ENCODE measurements around the gene RGS8. TPM values are rescaled to one million over a fixed set of nuclear protein-coding genes. Genes with fewer than 3 reads are reported as not detected.

Gene RGS8
- polyA plus RNA-seq, 1 donor from 2014 or later, result 8.3 TPM

DNA sequence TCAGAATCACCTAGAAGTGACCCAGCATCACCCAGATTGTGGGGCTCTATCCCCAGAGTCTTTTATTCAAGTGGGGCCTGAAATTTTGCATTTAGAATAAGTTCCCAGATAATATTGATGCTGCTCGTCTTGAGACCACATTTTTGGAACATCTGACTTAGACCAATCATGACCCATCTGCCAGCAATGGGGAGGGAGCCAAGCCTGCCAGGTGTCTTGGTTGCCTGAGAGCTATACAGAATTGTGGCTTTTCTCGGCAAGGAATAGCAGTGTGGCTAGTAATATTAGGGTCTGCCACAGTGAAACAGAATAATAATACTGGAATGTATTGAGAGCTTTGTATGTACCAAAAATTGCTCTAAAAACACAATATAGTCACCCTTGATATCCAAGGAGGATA, 31.1 kb upstream of the RGS8 start:
- H3K9me2 ChIP-seq (ENCODE audit: insufficient read depth, low read length), result no peaks in the 10 kb centered on the region
- no peaks in the 10 kb centered on the region for H3F3A ChIP-seq (ENCODE audit: insufficient read depth, low read length, poor library complexity, severe bottlenecking)
- no peaks in the 10 kb centered on the region for H4K20me1 ChIP-seq (ENCODE audit: insufficient read depth)
- H3K27me3 ChIP-seq (ENCODE audit: insufficient read depth, low read depth, low read length), result no peaks in the 10 kb centered on the region
- no peaks in the 10 kb centered on the region for H3K9me3 ChIP-seq (ENCODE audit: low read length)
- no peak for TF ChIP-seq MXI1 (conservative IDR thresholded peaks at IDR 0.05; ENCODE audit: poor library complexity, severe bottlenecking)
- no peak for TF ChIP-seq TAF1 (IDR thresholded peaks at IDR 0.05; ENCODE audit: low read depth)
- TF ChIP-seq SMC3 (conservative IDR thresholded peaks at IDR 0.05; ENCODE audit: poor library complexity), result no peak
- TF ChIP-seq EZH2 (IDR thresholded peaks at IDR 0.05; ENCODE audit: borderline replicate concordance, insufficient read depth, low read length, poor library complexity, severe bottlenecking), result no peak
- TF ChIP-seq POLR2AphosphoS5 (IDR thresholded peaks at IDR 0.05), result no peak
- TF ChIP-seq, protein P1, sequence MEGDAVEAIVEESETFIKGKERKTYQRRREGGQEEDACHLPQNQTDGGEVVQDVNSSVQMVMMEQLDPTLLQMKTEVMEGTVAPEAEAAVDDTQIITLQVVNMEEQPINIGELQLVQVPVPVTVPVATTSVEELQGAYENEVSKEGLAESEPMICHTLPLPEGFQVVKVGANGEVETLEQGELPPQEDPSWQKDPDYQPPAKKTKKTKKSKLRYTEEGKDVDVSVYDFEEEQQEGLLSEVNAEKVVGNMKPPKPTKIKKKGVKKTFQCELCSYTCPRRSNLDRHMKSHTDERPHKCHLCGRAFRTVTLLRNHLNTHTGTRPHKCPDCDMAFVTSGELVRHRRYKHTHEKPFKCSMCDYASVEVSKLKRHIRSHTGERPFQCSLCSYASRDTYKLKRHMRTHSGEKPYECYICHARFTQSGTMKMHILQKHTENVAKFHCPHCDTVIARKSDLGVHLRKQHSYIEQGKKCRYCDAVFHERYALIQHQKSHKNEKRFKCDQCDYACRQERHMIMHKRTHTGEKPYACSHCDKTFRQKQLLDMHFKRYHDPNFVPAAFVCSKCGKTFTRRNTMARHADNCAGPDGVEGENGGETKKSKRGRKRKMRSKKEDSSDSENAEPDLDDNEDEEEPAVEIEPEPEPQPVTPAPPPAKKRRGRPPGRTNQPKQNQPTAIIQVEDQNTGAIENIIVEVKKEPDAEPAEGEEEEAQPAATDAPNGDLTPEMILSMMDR (IDR thresholded peaks at IDR 0.05; ENCODE audit: poor library complexity, severe bottlenecking), result no peak
- TF ChIP-seq RAD21 (conservative IDR thresholded peaks at IDR 0.05), result no peak
- TF ChIP-seq, protein P2, sequence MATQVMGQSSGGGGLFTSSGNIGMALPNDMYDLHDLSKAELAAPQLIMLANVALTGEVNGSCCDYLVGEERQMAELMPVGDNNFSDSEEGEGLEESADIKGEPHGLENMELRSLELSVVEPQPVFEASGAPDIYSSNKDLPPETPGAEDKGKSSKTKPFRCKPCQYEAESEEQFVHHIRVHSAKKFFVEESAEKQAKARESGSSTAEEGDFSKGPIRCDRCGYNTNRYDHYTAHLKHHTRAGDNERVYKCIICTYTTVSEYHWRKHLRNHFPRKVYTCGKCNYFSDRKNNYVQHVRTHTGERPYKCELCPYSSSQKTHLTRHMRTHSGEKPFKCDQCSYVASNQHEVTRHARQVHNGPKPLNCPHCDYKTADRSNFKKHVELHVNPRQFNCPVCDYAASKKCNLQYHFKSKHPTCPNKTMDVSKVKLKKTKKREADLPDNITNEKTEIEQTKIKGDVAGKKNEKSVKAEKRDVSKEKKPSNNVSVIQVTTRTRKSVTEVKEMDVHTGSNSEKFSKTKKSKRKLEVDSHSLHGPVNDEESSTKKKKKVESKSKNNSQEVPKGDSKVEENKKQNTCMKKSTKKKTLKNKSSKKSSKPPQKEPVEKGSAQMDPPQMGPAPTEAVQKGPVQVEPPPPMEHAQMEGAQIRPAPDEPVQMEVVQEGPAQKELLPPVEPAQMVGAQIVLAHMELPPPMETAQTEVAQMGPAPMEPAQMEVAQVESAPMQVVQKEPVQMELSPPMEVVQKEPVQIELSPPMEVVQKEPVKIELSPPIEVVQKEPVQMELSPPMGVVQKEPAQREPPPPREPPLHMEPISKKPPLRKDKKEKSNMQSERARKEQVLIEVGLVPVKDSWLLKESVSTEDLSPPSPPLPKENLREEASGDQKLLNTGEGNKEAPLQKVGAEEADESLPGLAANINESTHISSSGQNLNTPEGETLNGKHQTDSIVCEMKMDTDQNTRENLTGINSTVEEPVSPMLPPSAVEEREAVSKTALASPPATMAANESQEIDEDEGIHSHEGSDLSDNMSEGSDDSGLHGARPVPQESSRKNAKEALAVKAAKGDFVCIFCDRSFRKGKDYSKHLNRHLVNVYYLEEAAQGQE (IDR thresholded peaks at IDR 0.05; ENCODE audit: borderline replicate concordance), result no peak
- TF ChIP-seq EP300 (conservative IDR thresholded peaks at IDR 0.05; ENCODE audit: poor library complexity, severe bottlenecking), result no peak
- H3K79me2 ChIP-seq (replicated peaks; ENCODE audit: insufficient read depth, low read length), result no peaks in the 10 kb centered on the region
- H3K27ac ChIP-seq (ENCODE audit: low read length), result no peak overlapping the region
- H2AFZ ChIP-seq (ENCODE audit: low read depth, low read length), result no peak overlapping the region
- no peak overlapping the region for H3K4me2 ChIP-seq (ENCODE audit: low read length)
- H3K36me3 ChIP-seq (ENCODE audit: insufficient read depth, low read length), result no peaks in the 10 kb centered on the region
- H3K4me3 ChIP-seq (ENCODE audit: low read length), result no peak overlapping the region
- H3K9ac ChIP-seq (ENCODE audit: low read length), result no peak overlapping the region

DNA sequence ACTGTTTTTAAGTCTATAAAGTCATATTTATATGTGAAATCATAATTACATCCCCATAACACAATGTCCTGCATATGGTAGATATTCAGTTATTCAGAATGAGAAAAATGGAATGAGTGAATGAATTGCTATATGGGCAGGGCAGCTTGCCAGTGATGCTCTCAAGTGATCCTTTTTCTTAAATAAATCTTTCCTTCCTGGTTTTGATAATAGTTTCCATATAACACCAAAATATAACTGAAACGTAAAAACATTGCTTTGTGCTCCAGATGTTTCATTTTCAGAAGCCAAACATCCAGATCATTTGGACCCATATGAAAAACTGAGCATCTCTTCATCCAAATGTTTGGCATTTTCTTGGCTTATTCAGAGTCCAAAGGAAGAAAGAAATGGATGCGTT, 30.2 kb upstream of the RGS8 start:
- H3K9me2 ChIP-seq (ENCODE audit: insufficient read depth, low read length), result no peaks in the 10 kb centered on the region
- TF ChIP-seq, protein P2 (IDR thresholded peaks at IDR 0.05; ENCODE audit: borderline replicate concordance), result no peak
- TF ChIP-seq, protein P1 (IDR thresholded peaks at IDR 0.05; ENCODE audit: poor library complexity, severe bottlenecking), result no peak
- H3K27me3 ChIP-seq (ENCODE audit: insufficient read depth, low read depth, low read length), result no peaks in the 10 kb centered on the region
- H3K27ac ChIP-seq (ENCODE audit: low read length), result no peak overlapping the region
- H3K9me3 ChIP-seq (ENCODE audit: low read length), result no peaks in the 10 kb centered on the region
- no peak overlapping the region for H3K4me2 ChIP-seq (ENCODE audit: low read length)
- no peaks in the 10 kb centered on the region for H3F3A ChIP-seq (ENCODE audit: insufficient read depth, low read length, poor library complexity, severe bottlenecking)
- no peak overlapping the region for H3K4me3 ChIP-seq (ENCODE audit: low read length)
- no peaks in the 10 kb centered on the region for H3K79me2 ChIP-seq (replicated peaks; ENCODE audit: insufficient read depth, low read length)
- no peaks in the 10 kb centered on the region for H3K36me3 ChIP-seq (ENCODE audit: insufficient read depth, low read length)
- H2AFZ ChIP-seq (ENCODE audit: low read depth, low read length), result no peak overlapping the region
- no peak overlapping the region for H3K9ac ChIP-seq (ENCODE audit: low read length)
- no peaks in the 10 kb centered on the region for H4K20me1 ChIP-seq (ENCODE audit: insufficient read depth)
